GM21717 (cell line): ENCODE results near the gene PAMR1.
"Not testable (repeated sequence)": the region's sequence is repeated elsewhere in the genome, so short reads cannot be mapped to it uniquely, and the experiment has no call there.

ENCODE experiments used
- ATAC-seq: cut with Tn5 transposase; IDR thresholded peaks from one replicate; pipeline ENCODE4 v1.9.1; 2021; ENCODE audit warnings: mild to moderate bottlenecking, moderate library complexity; ENCODE audit not compliant: unreplicated experiment

PAMR1 gene

GRCh38 chr11:35525501-35526175 is at the start of gene PAMR1:
Gene PAMR1, minus strand, starts transcription at chr11:35525616. Its CDS starts 31 bp downstream, at chr11:35525585.
- ATAC-seq, result no peak

- ATAC-seq, result no peak
Observed at GRCh38 chr11:35571696-35572095, 46.3 kb upstream of the PAMR1 start.

GRCh38 chr11:35567737-35568465 is 42.5 kb upstream of the PAMR1 start:
- no peak for ATAC-seq

- no peak for ATAC-seq
Observed at GRCh38 chr11:35566885-35567284, 41.5 kb upstream of the PAMR1 start.

- ATAC-seq, result no peak
Observed at GRCh38 chr11:35566181-35566580, 40.8 kb upstream of the PAMR1 start.

GRCh38 chr11:35564245-35564595 is 38.8 kb upstream of the PAMR1 start:
- no peak for ATAC-seq

GRCh38 chr11:35563484-35564244 is 38.2 kb upstream of the PAMR1 start:
- no peak for ATAC-seq

- no peak for ATAC-seq
Observed at GRCh38 chr11:35559949-35560348, 34.5 kb upstream of the PAMR1 start.

- no peak for ATAC-seq
Observed at GRCh38 chr11:35558513-35558912, 33.1 kb upstream of the PAMR1 start.

GRCh38 chr11:35555488-35555887 is 30.1 kb upstream of the PAMR1 start:
- ATAC-seq, result no peak

GRCh38 chr11:35554491-35555437 is 29.3 kb upstream of the PAMR1 start:
- ATAC-seq, result no peak

GRCh38 chr11:35553831-35554230 is 28.4 kb upstream of the PAMR1 start:
- ATAC-seq, result no peak

- ATAC-seq, result no peak
Observed at GRCh38 chr11:35553021-35553420, 27.6 kb upstream of the PAMR1 start.

- no peak for ATAC-seq
Observed at GRCh38 chr11:35552616-35553015, 27.2 kb upstream of the PAMR1 start.

- no peak for ATAC-seq
Observed at GRCh38 chr11:35550374-35551036, 25.1 kb upstream of the PAMR1 start.

GRCh38 chr11:35549787-35550186 is 24.4 kb upstream of the PAMR1 start:
- no peak for ATAC-seq

- no peak for ATAC-seq
Observed at GRCh38 chr11:35548925-35549561, 23.6 kb upstream of the PAMR1 start.

GRCh38 chr11:35547995-35548394 is 22.6 kb upstream of the PAMR1 start:
- not testable (repeated sequence) for ATAC-seq

GRCh38 chr11:35546317-35546716 is 20.9 kb upstream of the PAMR1 start:
- no peak for ATAC-seq
